ENCODE results near the gene RNF133.

RNF133 gene

DNA sequence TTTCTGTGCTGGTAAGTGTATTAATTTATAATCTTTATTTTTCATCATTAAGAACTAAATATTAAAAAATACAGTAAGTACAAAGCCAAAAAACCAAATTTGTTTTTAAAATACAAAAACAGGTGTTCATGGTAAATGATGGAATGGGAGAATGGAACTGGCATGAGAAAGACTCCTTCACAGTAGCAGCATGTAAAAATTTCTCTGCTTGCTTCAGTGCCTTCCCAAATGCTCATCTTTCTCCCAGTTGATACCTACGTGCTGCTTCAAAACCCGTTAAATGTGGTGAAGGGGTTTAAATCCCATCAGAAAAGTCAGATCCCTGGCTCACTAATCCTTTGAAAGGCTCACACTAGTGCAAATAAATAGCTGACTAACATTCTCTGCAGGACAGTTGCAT, 4.2 kb downstream of the RNF133 start:
- TF ChIP-seq, protein P1, sequence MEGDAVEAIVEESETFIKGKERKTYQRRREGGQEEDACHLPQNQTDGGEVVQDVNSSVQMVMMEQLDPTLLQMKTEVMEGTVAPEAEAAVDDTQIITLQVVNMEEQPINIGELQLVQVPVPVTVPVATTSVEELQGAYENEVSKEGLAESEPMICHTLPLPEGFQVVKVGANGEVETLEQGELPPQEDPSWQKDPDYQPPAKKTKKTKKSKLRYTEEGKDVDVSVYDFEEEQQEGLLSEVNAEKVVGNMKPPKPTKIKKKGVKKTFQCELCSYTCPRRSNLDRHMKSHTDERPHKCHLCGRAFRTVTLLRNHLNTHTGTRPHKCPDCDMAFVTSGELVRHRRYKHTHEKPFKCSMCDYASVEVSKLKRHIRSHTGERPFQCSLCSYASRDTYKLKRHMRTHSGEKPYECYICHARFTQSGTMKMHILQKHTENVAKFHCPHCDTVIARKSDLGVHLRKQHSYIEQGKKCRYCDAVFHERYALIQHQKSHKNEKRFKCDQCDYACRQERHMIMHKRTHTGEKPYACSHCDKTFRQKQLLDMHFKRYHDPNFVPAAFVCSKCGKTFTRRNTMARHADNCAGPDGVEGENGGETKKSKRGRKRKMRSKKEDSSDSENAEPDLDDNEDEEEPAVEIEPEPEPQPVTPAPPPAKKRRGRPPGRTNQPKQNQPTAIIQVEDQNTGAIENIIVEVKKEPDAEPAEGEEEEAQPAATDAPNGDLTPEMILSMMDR (IDR thresholded peaks at IDR 0.05; ENCODE audit: control extremely low read depth, extremely low read depth, low read depth, missing control alignments): no peak
- ChIA-PET POLR2A (no interaction called here), CTCF (no interaction called here)
- DNase-seq (ENCODE audit: extremely low spot score): no peak

DNA sequence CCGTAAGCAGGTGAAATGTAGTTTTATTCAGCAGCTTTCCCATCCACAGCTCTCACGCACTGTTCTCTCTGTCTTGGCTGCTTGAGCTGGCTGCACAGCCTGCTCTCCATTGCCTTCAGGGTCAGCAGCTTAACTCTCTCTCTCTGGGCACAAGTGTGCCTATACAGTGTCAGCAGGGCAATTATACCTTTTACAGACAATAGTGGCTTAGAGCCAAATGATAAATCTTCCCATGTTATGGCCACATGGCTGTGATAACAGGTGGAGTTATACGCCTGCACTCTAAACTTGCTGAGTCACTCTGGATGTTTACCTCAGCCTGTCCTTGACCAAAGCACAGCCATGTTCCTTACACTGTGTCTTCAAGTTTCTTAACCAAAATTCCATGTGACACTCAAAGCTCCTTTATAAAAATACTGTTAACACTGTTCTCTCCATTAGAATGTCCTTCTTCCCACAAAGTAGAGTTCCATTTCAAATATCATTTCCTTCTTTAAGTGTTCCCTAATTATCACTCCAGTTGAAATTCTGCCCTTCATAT, 6.1 kb downstream of the RNF133 start:
- CTCF ChIA-PET: no interaction called here
- no peak for DNase-seq (ENCODE audit: extremely low spot score)
- POLR2A ChIA-PET: no interaction called here
- TF ChIP-seq, protein P1 (IDR thresholded peaks at IDR 0.05; ENCODE audit: control extremely low read depth, extremely low read depth, low read depth, missing control alignments): no peak

DNA sequence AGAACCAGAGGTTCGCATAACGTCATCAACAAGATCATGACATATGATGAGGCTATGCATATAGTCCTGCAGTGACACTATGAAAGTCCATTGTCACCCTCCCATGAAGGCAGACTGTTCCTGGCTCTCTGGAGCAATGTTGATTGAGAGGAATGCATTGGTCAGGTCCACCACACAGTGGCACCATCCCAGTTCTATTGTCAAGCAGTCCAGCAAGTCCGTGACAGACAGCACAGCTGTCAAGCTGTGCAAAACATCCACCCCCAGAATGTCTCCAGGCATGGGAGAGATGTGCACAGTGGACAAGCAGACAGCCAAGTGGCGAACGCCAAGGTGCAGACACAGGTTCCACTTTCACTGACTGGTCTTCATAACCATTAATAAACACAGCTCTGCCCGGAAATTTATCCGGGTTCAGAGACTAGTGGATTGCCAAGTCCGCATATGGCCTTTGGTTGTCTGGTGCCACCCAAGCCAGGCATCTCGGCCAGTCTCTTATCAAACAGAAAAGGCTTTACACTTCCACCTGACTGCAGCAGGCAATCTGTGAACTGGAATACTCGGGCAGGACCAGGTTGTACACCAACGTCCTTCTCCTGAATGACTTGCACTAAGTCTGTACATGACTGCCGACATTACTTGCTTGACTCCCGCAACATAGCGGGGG, 7.2 kb downstream of the RNF133 start:
- POLR2A ChIA-PET: no interaction called here
- DNase-seq (ENCODE audit: extremely low spot score): no peak
- CTCF ChIA-PET: no interaction called here
- TF ChIP-seq, protein P1 (IDR thresholded peaks at IDR 0.05; ENCODE audit: control extremely low read depth, extremely low read depth, low read depth, missing control alignments): no peak

DNA sequence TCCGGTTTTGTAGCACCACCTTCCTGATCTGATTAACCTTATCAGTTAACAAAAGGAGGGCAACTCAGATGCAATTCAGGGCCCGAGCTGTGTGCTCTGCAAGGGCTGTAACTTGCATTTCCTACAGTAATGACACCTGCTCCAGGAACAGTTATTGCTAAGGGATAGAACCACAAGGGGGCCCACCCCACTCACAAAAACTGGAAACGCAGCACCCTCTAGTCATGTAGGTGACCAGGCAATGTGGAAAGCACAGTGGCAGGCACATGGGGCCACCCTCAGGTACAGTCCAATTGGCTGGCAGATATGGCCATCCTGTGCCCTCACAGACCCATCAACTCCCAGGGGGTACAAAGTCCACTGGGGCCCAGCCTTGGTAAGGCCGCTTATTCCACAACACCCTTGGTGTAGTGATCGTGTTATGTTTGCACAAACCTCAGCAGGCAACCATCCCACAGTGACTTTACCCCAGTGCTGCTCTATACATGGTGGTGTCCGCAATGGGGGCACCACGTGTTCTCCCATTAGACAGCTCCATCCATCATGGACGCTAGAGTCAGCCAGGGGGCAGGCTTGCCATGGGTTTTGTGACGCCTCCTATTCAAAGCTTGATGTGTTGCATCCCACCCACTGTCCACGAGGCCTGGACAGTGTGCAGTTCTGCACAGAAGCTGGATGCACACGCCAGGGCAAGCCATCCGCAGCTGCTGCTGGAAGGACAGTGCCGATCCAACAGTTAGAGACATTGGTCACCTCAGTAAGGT, 9.4 kb downstream of the RNF133 start:
- ChIA-PET POLR2A (no interaction called here), CTCF (interaction anchor here (1.0 kb wide), 1 partner anchor 21 kb away, joined by 3 read pairs; no protein-coding TSS in a partner anchor)
- TF ChIP-seq, protein P1 (IDR thresholded peaks at IDR 0.05; ENCODE audit: control extremely low read depth, extremely low read depth, low read depth, missing control alignments): no peak
- no peak for DNase-seq (ENCODE audit: extremely low spot score)

DNA sequence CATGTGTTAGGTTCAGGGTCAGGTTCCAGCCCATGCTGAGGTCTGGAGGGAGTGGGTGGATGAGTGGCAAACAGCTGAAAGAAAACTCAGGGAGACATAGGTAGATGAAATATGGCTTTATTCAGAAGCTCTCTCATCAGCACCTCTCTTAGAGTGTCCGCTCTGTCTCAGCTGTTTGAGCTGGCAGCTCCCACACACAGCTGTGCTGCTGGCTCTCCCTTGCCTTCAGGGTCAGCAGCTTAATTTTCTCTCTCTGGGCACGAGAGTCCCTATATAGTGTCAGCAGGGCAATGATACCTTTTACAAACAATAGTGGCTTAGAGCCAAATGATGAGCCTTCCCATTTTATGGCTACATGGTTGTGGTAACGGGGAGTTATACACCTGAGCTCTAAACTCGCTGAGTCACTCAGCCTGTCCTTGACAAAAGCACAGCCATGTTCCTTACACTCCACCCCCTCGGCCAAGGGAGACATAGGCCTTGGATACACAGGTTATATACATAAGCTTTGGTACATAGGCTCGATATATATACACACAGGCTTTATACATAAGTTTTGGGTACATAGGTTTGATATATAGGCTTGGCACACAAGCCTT, 10.4 kb downstream of the RNF133 start:
- DNase-seq (ENCODE audit: extremely low spot score): no peak
- CTCF ChIA-PET: interaction anchor here (1.0 kb wide), 2 partner anchors 13 to 22 kb away, joined by 3 read pairs; no protein-coding TSS in a partner anchor
- POLR2A ChIA-PET: no interaction called here
- TF ChIP-seq, protein P1 (IDR thresholded peaks at IDR 0.05; ENCODE audit: control extremely low read depth, extremely low read depth, low read depth, missing control alignments): no peak

DNA sequence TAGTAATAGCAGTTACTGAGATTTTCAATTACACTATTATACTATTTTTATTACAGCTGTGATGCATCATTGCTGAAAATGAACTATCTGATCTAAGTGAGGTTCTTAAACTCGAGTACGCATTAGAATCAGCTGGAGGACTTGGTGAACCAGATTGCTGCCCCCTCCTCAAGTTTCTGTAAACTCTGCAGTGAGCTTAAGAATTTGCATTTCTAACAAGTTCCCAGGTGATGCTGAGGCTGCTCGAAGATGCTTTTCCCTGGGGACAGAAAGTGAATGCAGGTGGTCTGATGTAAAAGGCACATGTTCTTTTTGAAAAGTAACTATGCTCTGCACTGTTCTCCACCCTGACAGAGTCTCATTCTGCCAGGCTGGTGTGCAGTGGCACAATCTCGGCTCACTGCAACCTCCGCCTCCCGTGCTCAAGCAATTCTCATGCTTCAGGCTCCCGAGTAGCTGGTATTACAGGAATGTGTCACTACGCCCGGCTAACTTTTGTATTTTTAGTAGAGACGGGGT, 12.5 kb downstream of the RNF133 start:
- TF ChIP-seq, protein P1 (IDR thresholded peaks at IDR 0.05; ENCODE audit: control extremely low read depth, extremely low read depth, low read depth, missing control alignments): no peak
- CTCF ChIA-PET: interaction anchor here (0.7 to 1.0 kb wide), 2 partner anchors 16 to 42 kb away, joined by 3 read pairs; no protein-coding TSS in a partner anchor

More for the DNA sequence above, 12.5 kb downstream of the RNF133 start:
- DNase-seq (ENCODE audit: extremely low spot score): no peak
- POLR2A ChIA-PET: no interaction called here

Measured in GM10248 (cell line).